WTC11 (cell line): ENCODE data around the gene ITPKB. TPM values are rescaled to one million over a fixed set of nuclear protein-coding genes. Genes with fewer than 3 reads are reported as not detected.

Experiments used
- ATAC-seq: fragments of 200-7000 bp; cut with Tn5 transposase; 2 replicates; pipeline ENCODE4 v1.10.0; 2021; ENCODE audit warnings: mild to moderate bottlenecking, moderate library complexity
- CTCF ChIA-PET: fragments of 300-600 bp; sonication (Branson Sonifier 250); formaldehyde crosslinking; loops from one replicate; lab custom pipeline; 2021; ENCODE audit warnings: antibody characterized with exemption; lab: Charles Lee
- POLR2A ChIA-PET: fragments of 350-600 bp; sonication (Branson Sonifier 250); formaldehyde crosslinking; loops from one replicate; lab custom pipeline; 2021; ENCODE audit warnings: antibody characterized with exemption; lab: Charles Lee
- DNase-seq: peaks from one replicate; pipeline ENCODE4 v3.0.0; 2021; ENCODE audit warnings: low spot score
- H3K27ac Mint-ChIP-seq: 2 replicates; pipeline ENCODE4 v1.8.0; 2021; ENCODE audit warnings: mixed read lengths
- H3K27me3 Mint-ChIP-seq: 2 replicates; pipeline ENCODE4 v1.8.0; 2021; ENCODE audit warnings: low read depth, mild to moderate bottlenecking, moderate library complexity, mixed read lengths
- H3K36me3 Mint-ChIP-seq: 2 replicates; pipeline ENCODE4 v1.8.0; 2021; ENCODE audit warnings: mixed read lengths
- H3K4me1 Mint-ChIP-seq: 2 replicates; pipeline ENCODE4 v1.8.0; 2022; ENCODE audit warnings: mixed read lengths
- H3K4me3 Mint-ChIP-seq: 2 replicates; pipeline ENCODE4 v1.8.0; 2021; ENCODE audit warnings: mild to moderate bottlenecking, moderate library complexity, mixed read lengths
- H3K9me3 Mint-ChIP-seq: 2 replicates; pipeline ENCODE4 v1.8.0; 2021; ENCODE audit warnings: mixed read lengths
- EMX1 ChIP-seq: fragments of 250-450 bp; sonication (Bioruptor Pico); IDR thresholded peaks from 2 replicates; pipeline ENCODE4 v1.8.0; 2021; ENCODE audit warnings: mild to moderate bottlenecking
- ETV6 ChIP-seq: sonication (generic); formaldehyde crosslinking; IDR thresholded peaks from 2 replicates; pipeline ENCODE4 v1.8.1; 2022; ENCODE audit warnings: mild to moderate bottlenecking, missing genetic modification reagents
- GRHL2 ChIP-seq: fragments of 250-450 bp; sonication (Bioruptor Pico); IDR thresholded peaks from 2 replicates; pipeline ENCODE4 v1.8.0; 2022; ENCODE audit warnings: mild to moderate bottlenecking, moderate library complexity; ENCODE audit not compliant: insufficient replicate concordance, severe bottlenecking
- JUN ChIP-seq: sonication (generic); formaldehyde crosslinking; IDR thresholded peaks from 2 replicates; pipeline ENCODE4 v1.8.0; 2023; ENCODE audit warnings: mild to moderate bottlenecking, missing genetic modification reagents
- NR1H2 ChIP-seq: sonication (generic); formaldehyde crosslinking; IDR thresholded peaks from 2 replicates; pipeline ENCODE4 v1.9.0; 2021; ENCODE audit warnings: mild to moderate bottlenecking, moderate library complexity, missing genetic modification reagents
- NR2C2 ChIP-seq: sonication (generic); formaldehyde crosslinking; IDR thresholded peaks from 2 replicates; pipeline ENCODE4 v1.8.0; 2022; ENCODE audit warnings: mild to moderate bottlenecking, missing genetic modification reagents
- RORB ChIP-seq: fragments of 250-450 bp; sonication (Bioruptor Pico); IDR thresholded peaks from 2 replicates; pipeline ENCODE4 v1.9.0; 2021; ENCODE audit warnings: mild to moderate bottlenecking
- SP1 ChIP-seq: sonication (generic); formaldehyde crosslinking; conservative IDR thresholded peaks from 2 replicates; pipeline ENCODE4 v1.8.1; 2022; ENCODE audit warnings: missing genetic modification reagents
- TEAD1 ChIP-seq: sonication (generic); formaldehyde crosslinking; IDR thresholded peaks from 2 replicates; pipeline ENCODE4 v1.8.0; 2022; ENCODE audit warnings: mild to moderate bottlenecking, missing genetic modification reagents
- TEAD4 ChIP-seq: sonication (generic); formaldehyde crosslinking; IDR thresholded peaks from 2 replicates; pipeline ENCODE4 v1.8.0; 2022; ENCODE audit warnings: mild to moderate bottlenecking, missing genetic modification reagents
- TP53 ChIP-seq: sonication (generic); formaldehyde crosslinking; IDR thresholded peaks from 2 replicates; pipeline ENCODE4 v1.8.1; 2023; ENCODE audit warnings: mild to moderate bottlenecking, missing genetic modification reagents
- ZNF263 ChIP-seq: sonication (generic); formaldehyde crosslinking; IDR thresholded peaks from 2 replicates; pipeline ENCODE4 v1.8.1; 2022; ENCODE audit warnings: low read depth, mild to moderate bottlenecking, moderate library complexity, missing genetic modification reagents
- total RNA-seq: library from RNA; stranded (reverse); gene quantifications from 3 replicates; pipeline ENCODE4 v1.2.3, GENCODE V29; 2021
- TF ChIP-seq, protein P1 (sequence below): sonication (generic); formaldehyde crosslinking; IDR thresholded peaks from 2 replicates; pipeline ENCODE4 v1.8.0; 2023; ENCODE audit warnings: missing genetic modification reagents
- TF ChIP-seq, protein P2 (sequence below): sonication (generic); formaldehyde crosslinking; conservative IDR thresholded peaks from 2 replicates; pipeline ENCODE4 v1.8.1; 2023; ENCODE audit warnings: mild to moderate bottlenecking, low read depth, missing genetic modification reagents, moderate library complexity
- TF ChIP-seq, protein P3 (sequence below): fragments of 250-450 bp; sonication (Bioruptor Pico); IDR thresholded peaks from 2 replicates; pipeline ENCODE4 v1.9.0; 2021; ENCODE audit warnings: moderate library complexity, mild to moderate bottlenecking, inconsistent platforms, borderline replicate concordance
- TF ChIP-seq, protein P4 (sequence below): sonication (generic); formaldehyde crosslinking; IDR thresholded peaks from 2 replicates; pipeline ENCODE4 v1.8.0; 2023; ENCODE audit warnings: missing genetic modification reagents, mild to moderate bottlenecking, borderline replicate concordance
- TF ChIP-seq, protein P5 (sequence below): sonication (generic); formaldehyde crosslinking; IDR thresholded peaks from 2 replicates; pipeline ENCODE4 v1.8.1; 2022; ENCODE audit warnings: missing genetic modification reagents, borderline replicate concordance
- TF ChIP-seq, protein P6 (sequence below): sonication (generic); formaldehyde crosslinking; IDR thresholded peaks from 2 replicates; pipeline ENCODE4 v1.8.0; 2022; ENCODE audit warnings: missing genetic modification reagents
- TF ChIP-seq, protein P7 (sequence below): fragments of 250-450 bp; sonication (Bioruptor Pico); IDR thresholded peaks from 2 replicates; pipeline ENCODE4 v1.8.0; 2021; ENCODE audit warnings: mild to moderate bottlenecking

The ITPKB gene
- total RNA-seq, 1 experiment from 2014 or later, result 15.6 TPM

DNA sequence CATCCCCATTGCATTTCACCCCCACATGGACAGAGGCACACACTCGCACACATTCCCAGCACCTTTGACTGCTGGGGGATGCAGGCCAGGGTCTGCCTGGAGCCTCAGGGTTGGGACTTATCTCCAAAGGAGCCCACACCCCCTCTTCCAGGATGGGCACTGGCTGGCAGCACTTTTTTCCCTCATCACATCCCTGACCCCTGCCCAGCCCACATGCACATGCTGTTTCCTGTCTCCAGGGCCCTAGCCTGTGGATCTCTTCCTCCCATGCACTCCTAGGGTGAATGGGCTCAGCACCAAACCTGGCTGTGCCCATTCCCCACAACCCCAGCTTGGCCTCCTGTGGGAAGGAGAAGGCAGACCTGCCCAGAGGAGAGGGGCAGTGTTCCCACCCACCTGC, 131.3 kb downstream of the ITPKB start (continued):
- no peak for TF ChIP-seq NR1H2 (CRISPR knock-in tag)
- TF ChIP-seq, protein P1, sequence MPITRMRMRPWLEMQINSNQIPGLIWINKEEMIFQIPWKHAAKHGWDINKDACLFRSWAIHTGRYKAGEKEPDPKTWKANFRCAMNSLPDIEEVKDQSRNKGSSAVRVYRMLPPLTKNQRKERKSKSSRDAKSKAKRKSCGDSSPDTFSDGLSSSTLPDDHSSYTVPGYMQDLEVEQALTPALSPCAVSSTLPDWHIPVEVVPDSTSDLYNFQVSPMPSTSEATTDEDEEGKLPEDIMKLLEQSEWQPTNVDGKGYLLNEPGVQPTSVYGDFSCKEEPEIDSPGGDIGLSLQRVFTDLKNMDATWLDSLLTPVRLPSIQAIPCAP, result no peak
- no peak for TF ChIP-seq TEAD1 (CRISPR knock-in tag)
- no peak for TF ChIP-seq EMX1
- TF ChIP-seq, protein P2, sequence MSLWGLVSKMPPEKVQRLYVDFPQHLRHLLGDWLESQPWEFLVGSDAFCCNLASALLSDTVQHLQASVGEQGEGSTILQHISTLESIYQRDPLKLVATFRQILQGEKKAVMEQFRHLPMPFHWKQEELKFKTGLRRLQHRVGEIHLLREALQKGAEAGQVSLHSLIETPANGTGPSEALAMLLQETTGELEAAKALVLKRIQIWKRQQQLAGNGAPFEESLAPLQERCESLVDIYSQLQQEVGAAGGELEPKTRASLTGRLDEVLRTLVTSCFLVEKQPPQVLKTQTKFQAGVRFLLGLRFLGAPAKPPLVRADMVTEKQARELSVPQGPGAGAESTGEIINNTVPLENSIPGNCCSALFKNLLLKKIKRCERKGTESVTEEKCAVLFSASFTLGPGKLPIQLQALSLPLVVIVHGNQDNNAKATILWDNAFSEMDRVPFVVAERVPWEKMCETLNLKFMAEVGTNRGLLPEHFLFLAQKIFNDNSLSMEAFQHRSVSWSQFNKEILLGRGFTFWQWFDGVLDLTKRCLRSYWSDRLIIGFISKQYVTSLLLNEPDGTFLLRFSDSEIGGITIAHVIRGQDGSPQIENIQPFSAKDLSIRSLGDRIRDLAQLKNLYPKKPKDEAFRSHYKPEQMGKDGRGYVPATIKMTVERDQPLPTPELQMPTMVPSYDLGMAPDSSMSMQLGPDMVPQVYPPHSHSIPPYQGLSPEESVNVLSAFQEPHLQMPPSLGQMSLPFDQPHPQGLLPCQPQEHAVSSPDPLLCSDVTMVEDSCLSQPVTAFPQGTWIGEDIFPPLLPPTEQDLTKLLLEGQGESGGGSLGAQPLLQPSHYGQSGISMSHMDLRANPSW (CRISPR knock-in tag), result no peak
- TF ChIP-seq NR2C2 (CRISPR knock-in tag), result no peak
- TF ChIP-seq, protein P3, sequence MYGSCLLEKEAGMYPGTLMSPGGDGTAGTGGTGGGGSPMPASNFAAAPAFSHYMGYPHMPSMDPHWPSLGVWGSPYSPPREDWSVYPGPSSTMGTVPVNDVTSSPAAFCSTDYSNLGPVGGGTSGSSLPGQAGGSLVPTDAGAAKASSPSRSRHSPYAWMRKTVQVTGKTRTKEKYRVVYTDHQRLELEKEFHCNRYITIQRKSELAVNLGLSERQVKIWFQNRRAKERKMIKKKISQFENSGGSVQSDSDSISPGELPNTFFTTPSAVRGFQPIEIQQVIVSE, result no peak
- TF ChIP-seq ZNF263, result no peak
- TF ChIP-seq ETV6 (CRISPR knock-in tag), result no peak
- no peak for TF ChIP-seq JUN (CRISPR knock-in tag)

DNA sequence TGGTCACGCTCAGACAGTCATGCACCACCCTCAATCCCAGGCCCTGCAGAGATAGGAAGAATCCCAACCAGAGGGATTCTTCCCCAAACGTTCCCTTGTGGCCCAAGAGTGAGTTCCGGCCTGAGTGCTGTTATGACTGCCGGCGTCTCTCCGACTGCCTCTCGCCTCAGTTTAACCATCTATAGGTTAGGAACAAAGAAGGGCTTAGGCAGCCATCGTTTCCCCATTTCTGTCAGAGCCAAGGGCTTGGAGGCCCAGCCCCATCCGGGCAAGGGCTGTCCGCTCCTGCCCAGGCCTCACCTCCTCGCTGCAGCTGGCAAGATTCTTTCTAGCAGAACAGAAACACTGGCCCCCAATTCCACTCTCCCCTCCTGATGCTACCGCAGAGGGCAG, 131.8 kb downstream of the ITPKB start:
- Mint-ChIP-seq H3K4me3 (no peak overlapping the region), H3K4me1 (peaks cover 46% of the 10 kb centered on the region), H3K27ac (no peak overlapping the region), H3K9me3 (no peaks in the 10 kb centered on the region), H3K27me3 (no peaks in the 10 kb centered on the region; the same call in none of the 2 replicates), H3K36me3 (no peaks in the 10 kb centered on the region)
- CTCF ChIA-PET, result interaction anchor here (0.7 to 5.0 kb wide), 7 partner anchors 19 to 482 kb away, joined by 3 to 45 read pairs (median 6); no protein-coding TSS in a partner anchor
- POLR2A ChIA-PET, result no interaction called here
- DNase-seq (no peak), ATAC-seq (no peak)
- TF ChIP-seq RORB (no peak), TEAD4 (CRISPR knock-in tag) (no peak), TP53 (CRISPR knock-in tag) (no peak), GRHL2 (CRISPR knock-in tag) (no peak), ETV6 (CRISPR knock-in tag) (no peak), SP1 (CRISPR knock-in tag) (no peak), EMX1 (no peak)
- TF ChIP-seq, protein P4, sequence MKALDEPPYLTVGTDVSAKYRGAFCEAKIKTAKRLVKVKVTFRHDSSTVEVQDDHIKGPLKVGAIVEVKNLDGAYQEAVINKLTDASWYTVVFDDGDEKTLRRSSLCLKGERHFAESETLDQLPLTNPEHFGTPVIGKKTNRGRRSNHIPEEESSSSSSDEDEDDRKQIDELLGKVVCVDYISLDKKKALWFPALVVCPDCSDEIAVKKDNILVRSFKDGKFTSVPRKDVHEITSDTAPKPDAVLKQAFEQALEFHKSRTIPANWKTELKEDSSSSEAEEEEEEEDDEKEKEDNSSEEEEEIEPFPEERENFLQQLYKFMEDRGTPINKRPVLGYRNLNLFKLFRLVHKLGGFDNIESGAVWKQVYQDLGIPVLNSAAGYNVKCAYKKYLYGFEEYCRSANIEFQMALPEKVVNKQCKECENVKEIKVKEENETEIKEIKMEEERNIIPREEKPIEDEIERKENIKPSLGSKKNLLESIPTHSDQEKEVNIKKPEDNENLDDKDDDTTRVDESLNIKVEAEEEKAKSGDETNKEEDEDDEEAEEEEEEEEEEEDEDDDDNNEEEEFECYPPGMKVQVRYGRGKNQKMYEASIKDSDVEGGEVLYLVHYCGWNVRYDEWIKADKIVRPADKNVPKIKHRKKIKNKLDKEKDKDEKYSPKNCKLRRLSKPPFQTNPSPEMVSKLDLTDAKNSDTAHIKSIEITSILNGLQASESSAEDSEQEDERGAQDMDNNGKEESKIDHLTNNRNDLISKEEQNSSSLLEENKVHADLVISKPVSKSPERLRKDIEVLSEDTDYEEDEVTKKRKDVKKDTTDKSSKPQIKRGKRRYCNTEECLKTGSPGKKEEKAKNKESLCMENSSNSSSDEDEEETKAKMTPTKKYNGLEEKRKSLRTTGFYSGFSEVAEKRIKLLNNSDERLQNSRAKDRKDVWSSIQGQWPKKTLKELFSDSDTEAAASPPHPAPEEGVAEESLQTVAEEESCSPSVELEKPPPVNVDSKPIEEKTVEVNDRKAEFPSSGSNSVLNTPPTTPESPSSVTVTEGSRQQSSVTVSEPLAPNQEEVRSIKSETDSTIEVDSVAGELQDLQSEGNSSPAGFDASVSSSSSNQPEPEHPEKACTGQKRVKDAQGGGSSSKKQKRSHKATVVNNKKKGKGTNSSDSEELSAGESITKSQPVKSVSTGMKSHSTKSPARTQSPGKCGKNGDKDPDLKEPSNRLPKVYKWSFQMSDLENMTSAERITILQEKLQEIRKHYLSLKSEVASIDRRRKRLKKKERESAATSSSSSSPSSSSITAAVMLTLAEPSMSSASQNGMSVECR, result no peak
- TF ChIP-seq, protein P5, sequence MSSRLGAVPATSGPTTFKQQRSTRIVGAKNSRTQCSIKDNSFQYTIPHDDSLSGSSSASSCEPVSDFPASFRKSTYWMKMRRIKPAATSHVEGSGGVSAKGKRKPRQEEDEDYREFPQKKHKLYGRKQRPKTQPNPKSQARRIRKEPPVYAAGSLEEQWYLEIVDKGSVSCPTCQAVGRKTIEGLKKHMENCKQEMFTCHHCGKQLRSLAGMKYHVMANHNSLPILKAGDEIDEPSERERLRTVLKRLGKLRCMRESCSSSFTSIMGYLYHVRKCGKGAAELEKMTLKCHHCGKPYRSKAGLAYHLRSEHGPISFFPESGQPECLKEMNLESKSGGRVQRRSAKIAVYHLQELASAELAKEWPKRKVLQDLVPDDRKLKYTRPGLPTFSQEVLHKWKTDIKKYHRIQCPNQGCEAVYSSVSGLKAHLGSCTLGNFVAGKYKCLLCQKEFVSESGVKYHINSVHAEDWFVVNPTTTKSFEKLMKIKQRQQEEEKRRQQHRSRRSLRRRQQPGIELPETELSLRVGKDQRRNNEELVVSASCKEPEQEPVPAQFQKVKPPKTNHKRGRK (CRISPR knock-in tag), result no peak
- TF ChIP-seq, protein P6, sequence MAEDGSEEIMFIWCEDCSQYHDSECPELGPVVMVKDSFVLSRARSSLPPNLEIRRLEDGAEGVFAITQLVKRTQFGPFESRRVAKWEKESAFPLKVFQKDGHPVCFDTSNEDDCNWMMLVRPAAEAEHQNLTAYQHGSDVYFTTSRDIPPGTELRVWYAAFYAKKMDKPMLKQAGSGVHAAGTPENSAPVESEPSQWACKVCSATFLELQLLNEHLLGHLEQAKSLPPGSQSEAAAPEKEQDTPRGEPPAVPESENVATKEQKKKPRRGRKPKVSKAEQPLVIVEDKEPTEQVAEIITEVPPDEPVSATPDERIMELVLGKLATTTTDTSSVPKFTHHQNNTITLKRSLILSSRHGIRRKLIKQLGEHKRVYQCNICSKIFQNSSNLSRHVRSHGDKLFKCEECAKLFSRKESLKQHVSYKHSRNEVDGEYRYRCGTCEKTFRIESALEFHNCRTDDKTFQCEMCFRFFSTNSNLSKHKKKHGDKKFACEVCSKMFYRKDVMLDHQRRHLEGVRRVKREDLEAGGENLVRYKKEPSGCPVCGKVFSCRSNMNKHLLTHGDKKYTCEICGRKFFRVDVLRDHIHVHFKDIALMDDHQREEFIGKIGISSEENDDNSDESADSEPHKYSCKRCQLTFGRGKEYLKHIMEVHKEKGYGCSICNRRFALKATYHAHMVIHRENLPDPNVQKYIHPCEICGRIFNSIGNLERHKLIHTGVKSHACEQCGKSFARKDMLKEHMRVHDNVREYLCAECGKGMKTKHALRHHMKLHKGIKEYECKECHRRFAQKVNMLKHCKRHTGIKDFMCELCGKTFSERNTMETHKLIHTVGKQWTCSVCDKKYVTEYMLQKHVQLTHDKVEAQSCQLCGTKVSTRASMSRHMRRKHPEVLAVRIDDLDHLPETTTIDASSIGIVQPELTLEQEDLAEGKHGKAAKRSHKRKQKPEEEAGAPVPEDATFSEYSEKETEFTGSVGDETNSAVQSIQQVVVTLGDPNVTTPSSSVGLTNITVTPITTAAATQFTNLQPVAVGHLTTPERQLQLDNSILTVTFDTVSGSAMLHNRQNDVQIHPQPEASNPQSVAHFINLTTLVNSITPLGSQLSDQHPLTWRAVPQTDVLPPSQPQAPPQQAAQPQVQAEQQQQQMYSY (CRISPR knock-in tag), result no peak
- TF ChIP-seq, protein P2 (CRISPR knock-in tag), result no peak
- TF ChIP-seq, protein P7, sequence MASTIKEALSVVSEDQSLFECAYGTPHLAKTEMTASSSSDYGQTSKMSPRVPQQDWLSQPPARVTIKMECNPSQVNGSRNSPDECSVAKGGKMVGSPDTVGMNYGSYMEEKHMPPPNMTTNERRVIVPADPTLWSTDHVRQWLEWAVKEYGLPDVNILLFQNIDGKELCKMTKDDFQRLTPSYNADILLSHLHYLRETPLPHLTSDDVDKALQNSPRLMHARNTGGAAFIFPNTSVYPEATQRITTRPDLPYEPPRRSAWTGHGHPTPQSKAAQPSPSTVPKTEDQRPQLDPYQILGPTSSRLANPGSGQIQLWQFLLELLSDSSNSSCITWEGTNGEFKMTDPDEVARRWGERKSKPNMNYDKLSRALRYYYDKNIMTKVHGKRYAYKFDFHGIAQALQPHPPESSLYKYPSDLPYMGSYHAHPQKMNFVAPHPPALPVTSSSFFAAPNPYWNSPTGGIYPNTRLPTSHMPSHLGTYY (CRISPR knock-in tag), result no peak
